Activated naive CD8-positive, alpha-beta T cell treated with anti-CD3 and anti-CD28 coated beads for 36 hours (primary cell): Measurements from ENCODE around the gene RAB6A. TPM values are rescaled to one million over a fixed set of nuclear protein-coding genes. Genes with fewer than 3 reads are reported as not detected.
"Not testable (repeated sequence)": the region's sequence is repeated elsewhere in the genome, so short reads cannot be mapped to it uniquely, and the experiment has no call there.

ENCODE experiments used
- DNase-seq: peaks from one replicate; pipeline ENCODE4 v3.0.0; 2021
- H3K27ac Mint-ChIP-seq: one replicate; pipeline ENCODE4 v1.8.0; 2022; ENCODE audit warnings: mild to moderate bottlenecking, moderate library complexity, mixed read lengths
- H3K27me3 Mint-ChIP-seq: one replicate; pipeline ENCODE4 v1.8.0; 2022; ENCODE audit warnings: mild to moderate bottlenecking, mixed read lengths
- H3K36me3 Mint-ChIP-seq: one replicate; pipeline ENCODE4 v1.8.0; 2021; ENCODE audit warnings: mild to moderate bottlenecking, mixed read lengths
- H3K4me1 Mint-ChIP-seq: one replicate; pipeline ENCODE4 v1.8.0; 2021; ENCODE audit warnings: mixed read lengths
- H3K4me3 Mint-ChIP-seq: one replicate; pipeline ENCODE4 v1.8.0; 2022; ENCODE audit warnings: mild to moderate bottlenecking, moderate library complexity, mixed read lengths
- H3K9me3 Mint-ChIP-seq: one replicate; pipeline ENCODE4 v1.8.0; 2022; ENCODE audit warnings: mixed read lengths
- total RNA-seq, 2 experiments: library from RNA; stranded (reverse); gene quantifications; one replicate each; pipeline ENCODE4 v1.2.3, GENCODE V29; 2021

Gene RAB6A
- total RNA-seq, 2 experiments from 2014 or later: 54.7 to 57.3 TPM

GRCh38 chr11:73716153-73717056 is 44.5 kb downstream of the RAB6A start:
- Mint-ChIP-seq H3K27ac (no peak overlapping the region), H3K4me1 (peaks cover 4% of the 10 kb centered on the region), H3K9me3 (no peaks in the 10 kb centered on the region), H3K27me3 (no peaks in the 10 kb centered on the region), H3K36me3 (peaks cover 11% of the 10 kb centered on the region), H3K4me3 (no peak overlapping the region)
- DNase-seq: no peak

GRCh38 chr11:73715541-73715940 is 45.3 kb downstream of the RAB6A start:
- Mint-ChIP-seq H3K27me3 (no peaks in the 10 kb centered on the region), H3K36me3 (peaks cover 6% of the 10 kb centered on the region), H3K9me3 (no peaks in the 10 kb centered on the region), H3K4me3 (no peak overlapping the region), H3K27ac (no peak overlapping the region), H3K4me1 (peaks cover 4% of the 10 kb centered on the region)
- DNase-seq: no peak

GRCh38 chr11:73710964-73711363 is 49.9 kb downstream of the RAB6A start:
- DNase-seq: no peak

GRCh38 chr11:73705053-73705452 is 55.8 kb downstream of the RAB6A start:
- H3K27ac Mint-ChIP-seq: no peak overlapping the region
- H3K36me3 Mint-ChIP-seq: peaks cover 9% of the 10 kb centered on the region
- no peaks in the 10 kb centered on the region for H3K27me3 Mint-ChIP-seq
- no peaks in the 10 kb centered on the region for H3K4me1 Mint-ChIP-seq
- H3K4me3 Mint-ChIP-seq: no peak overlapping the region
- no peak for DNase-seq
- H3K9me3 Mint-ChIP-seq: no peaks in the 10 kb centered on the region

More at GRCh38 chr11:73710964-73711363, 49.9 kb downstream of the RAB6A start:
- peaks cover 4% of the 10 kb centered on the region for H3K36me3 Mint-ChIP-seq
- peaks cover under 1% of the 10 kb centered on the region for H3K4me1 Mint-ChIP-seq
- no peak overlapping the region for H3K4me3 Mint-ChIP-seq
- H3K9me3 Mint-ChIP-seq: no peaks in the 10 kb centered on the region
- H3K27ac Mint-ChIP-seq: no peak overlapping the region
- no peaks in the 10 kb centered on the region for H3K27me3 Mint-ChIP-seq

- Mint-ChIP-seq H3K4me3 (no peak overlapping the region), H3K27me3 (no peaks in the 10 kb centered on the region), H3K27ac (no peak overlapping the region), H3K9me3 (no peaks in the 10 kb centered on the region), H3K36me3 (peaks cover 13% of the 10 kb centered on the region), H3K4me1 (no peaks in the 10 kb centered on the region)
- DNase-seq: no peak
These were observed 66.9 kb downstream of the RAB6A start for GRCh38 chr11:73693899-73694525.

- no peak overlapping the region for H3K4me3 Mint-ChIP-seq
- peaks cover 8% of the 10 kb centered on the region for H3K36me3 Mint-ChIP-seq
- no peak for DNase-seq
- no peak overlapping the region for H3K27ac Mint-ChIP-seq
- H3K4me1 Mint-ChIP-seq: no peaks in the 10 kb centered on the region
- no peaks in the 10 kb centered on the region for H3K27me3 Mint-ChIP-seq
- no peaks in the 10 kb centered on the region for H3K9me3 Mint-ChIP-seq
These were observed 80.2 kb downstream of the RAB6A start for GRCh38 chr11:73680687-73681086.

- H3K36me3 Mint-ChIP-seq, H3K27ac Mint-ChIP-seq, H3K9me3 Mint-ChIP-seq, H3K4me1 Mint-ChIP-seq, H3K4me3 Mint-ChIP-seq, DNase-seq, H3K27me3 Mint-ChIP-seq: not testable (repeated sequence)
These were observed 84.3 kb downstream of the RAB6A start for GRCh38 chr11:73676552-73676951.

- no peak for DNase-seq
These were observed 89.2 kb downstream of the RAB6A start for GRCh38 chr11:73671701-73672100.

GRCh38 chr11:73670808-73671207 is 90.1 kb downstream of the RAB6A start:
- no peak for DNase-seq
- H3K27me3 Mint-ChIP-seq: no peaks in the 10 kb centered on the region
- peaks cover 4% of the 10 kb centered on the region for H3K36me3 Mint-ChIP-seq
- no peaks in the 10 kb centered on the region for H3K9me3 Mint-ChIP-seq
- no peaks in the 10 kb centered on the region for H3K4me1 Mint-ChIP-seq
- H3K27ac Mint-ChIP-seq: no peak overlapping the region
- no peak overlapping the region for H3K4me3 Mint-ChIP-seq

More at GRCh38 chr11:73671701-73672100, 89.2 kb downstream of the RAB6A start:
- no peaks in the 10 kb centered on the region for H3K27me3 Mint-ChIP-seq
- no peak overlapping the region for H3K4me3 Mint-ChIP-seq
- no peaks in the 10 kb centered on the region for H3K4me1 Mint-ChIP-seq
- no peaks in the 10 kb centered on the region for H3K9me3 Mint-ChIP-seq
- peaks cover 4% of the 10 kb centered on the region for H3K36me3 Mint-ChIP-seq
- H3K27ac Mint-ChIP-seq: no peak overlapping the region

GRCh38 chr11:73667891-73668290 is 93.0 kb downstream of the RAB6A start:
- DNase-seq: no peak
- Mint-ChIP-seq H3K36me3 (no peaks in the 10 kb centered on the region), H3K4me1 (no peaks in the 10 kb centered on the region), H3K4me3 (no peak overlapping the region), H3K9me3 (no peaks in the 10 kb centered on the region), H3K27ac (no peak overlapping the region), H3K27me3 (no peaks in the 10 kb centered on the region)

GRCh38 chr11:73664877-73665276 is 96.0 kb downstream of the RAB6A start:
- Mint-ChIP-seq H3K36me3 (no peaks in the 10 kb centered on the region), H3K27me3 (no peaks in the 10 kb centered on the region), H3K4me3 (no peak overlapping the region)

GRCh38 chr11:73663604-73664495 is 97.0 kb downstream of the RAB6A start:
- H3K4me3 Mint-ChIP-seq: no peak overlapping the region
- no peaks in the 10 kb centered on the region for H3K9me3 Mint-ChIP-seq
- H3K36me3 Mint-ChIP-seq: no peaks in the 10 kb centered on the region
- DNase-seq: no peak
- peaks cover 6% of the 10 kb centered on the region for H3K4me1 Mint-ChIP-seq
- H3K27me3 Mint-ChIP-seq: no peaks in the 10 kb centered on the region
- no peak overlapping the region for H3K27ac Mint-ChIP-seq

More at GRCh38 chr11:73664877-73665276, 96.0 kb downstream of the RAB6A start:
- no peak for DNase-seq
- Mint-ChIP-seq H3K27ac (no peak overlapping the region), H3K9me3 (no peaks in the 10 kb centered on the region), H3K4me1 (peaks cover 6% of the 10 kb centered on the region)

GRCh38 chr11:73662445-73663157 is 98.3 kb downstream of the RAB6A start:
- no peaks in the 10 kb centered on the region for H3K9me3 Mint-ChIP-seq
- H3K36me3 Mint-ChIP-seq: no peaks in the 10 kb centered on the region
- no peaks in the 10 kb centered on the region for H3K27me3 Mint-ChIP-seq
- no peak for DNase-seq
- H3K27ac Mint-ChIP-seq: no peak overlapping the region
- H3K4me3 Mint-ChIP-seq: no peak overlapping the region
- H3K4me1 Mint-ChIP-seq: peaks cover 6% of the 10 kb centered on the region

GRCh38 chr11:73661035-73661628 is 99.7 kb downstream of the RAB6A start:
- peak overlapping the region; percentile 46 for H3K4me3 Mint-ChIP-seq
- DNase-seq: peak; percentile 87
- H3K36me3 Mint-ChIP-seq: no peaks in the 10 kb centered on the region
- no peaks in the 10 kb centered on the region for H3K27me3 Mint-ChIP-seq
- H3K9me3 Mint-ChIP-seq: no peaks in the 10 kb centered on the region
- no peak overlapping the region for H3K27ac Mint-ChIP-seq
- H3K4me1 Mint-ChIP-seq: peaks cover 6% of the 10 kb centered on the region
